CD4-positive, alpha-beta T cell treated with Interleukin-6 at 100 ng/mL for 8 hours (primary cell): ENCODE results near the gene ZC3H18.

ENCODE experiments used
- DNase-seq: peaks from one replicate; pipeline ENCODE4 v3.0.0-alpha.2; 2020; ENCODE audit warnings: mixed read lengths, low spot score

ZC3H18 gene

GRCh38 chr16:88552166-88552565, 18.0 kb upstream of the ZC3H18 start:
- no peak for DNase-seq

GRCh38 chr16:88552815-88553214, 17.4 kb upstream of the ZC3H18 start:
- no peak for DNase-seq

DNA sequence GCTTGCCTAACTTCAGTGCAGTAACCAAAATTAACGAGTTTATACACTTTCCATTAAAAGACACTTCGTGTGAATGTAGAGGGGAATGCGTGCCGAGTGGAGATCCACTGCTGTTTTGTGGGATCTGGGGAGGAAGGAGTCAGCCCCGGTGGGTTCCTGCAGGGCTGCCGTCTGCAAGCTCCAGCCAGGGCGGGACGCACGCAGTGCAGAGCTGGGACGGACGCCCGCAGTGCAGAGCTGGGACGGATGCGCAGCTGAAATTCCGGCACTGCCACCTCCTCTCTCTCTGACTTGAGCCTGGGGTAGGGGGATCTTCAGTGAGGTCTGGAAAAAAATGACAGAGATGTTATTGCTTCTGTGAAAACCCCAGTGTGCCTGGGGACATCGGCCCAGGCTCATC, 16.5 kb upstream of the ZC3H18 start:
- DNase-seq = no peak

DNA sequence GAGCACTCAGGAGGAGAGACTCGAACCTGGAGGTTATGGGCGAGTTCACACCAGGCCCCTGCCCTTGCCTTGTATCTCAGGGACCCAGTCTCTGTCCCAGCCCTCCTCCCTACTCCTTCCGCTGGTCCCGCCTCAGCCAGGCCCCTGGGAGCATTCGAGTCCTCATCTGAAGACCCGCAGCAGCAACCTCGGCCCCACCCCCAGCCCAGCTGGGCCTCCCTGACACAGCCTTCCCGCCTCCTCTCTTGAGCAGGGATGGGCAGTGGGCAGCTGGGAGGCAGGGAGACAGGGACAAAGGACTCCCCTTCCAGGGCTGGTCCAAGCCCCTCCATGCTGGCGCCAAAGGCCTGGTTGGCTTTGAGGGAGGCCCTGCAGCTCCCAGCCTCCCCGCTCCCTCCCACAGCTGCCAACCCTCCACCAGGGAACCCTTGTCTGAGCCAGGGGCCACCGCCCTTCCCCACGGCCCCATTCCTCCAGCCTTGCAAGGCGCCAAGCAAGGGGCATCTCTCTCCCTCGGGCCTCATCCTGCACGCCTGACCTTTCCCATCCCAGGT, 15.4 kb upstream of the ZC3H18 start:
- no peak for DNase-seq

GRCh38 chr16:88556294-88556988, 13.8 kb upstream of the ZC3H18 start:
- DNase-seq = no peak

GRCh38 chr16:88558457-88559442, 11.5 kb upstream of the ZC3H18 start:
- no peak for DNase-seq

DNA sequence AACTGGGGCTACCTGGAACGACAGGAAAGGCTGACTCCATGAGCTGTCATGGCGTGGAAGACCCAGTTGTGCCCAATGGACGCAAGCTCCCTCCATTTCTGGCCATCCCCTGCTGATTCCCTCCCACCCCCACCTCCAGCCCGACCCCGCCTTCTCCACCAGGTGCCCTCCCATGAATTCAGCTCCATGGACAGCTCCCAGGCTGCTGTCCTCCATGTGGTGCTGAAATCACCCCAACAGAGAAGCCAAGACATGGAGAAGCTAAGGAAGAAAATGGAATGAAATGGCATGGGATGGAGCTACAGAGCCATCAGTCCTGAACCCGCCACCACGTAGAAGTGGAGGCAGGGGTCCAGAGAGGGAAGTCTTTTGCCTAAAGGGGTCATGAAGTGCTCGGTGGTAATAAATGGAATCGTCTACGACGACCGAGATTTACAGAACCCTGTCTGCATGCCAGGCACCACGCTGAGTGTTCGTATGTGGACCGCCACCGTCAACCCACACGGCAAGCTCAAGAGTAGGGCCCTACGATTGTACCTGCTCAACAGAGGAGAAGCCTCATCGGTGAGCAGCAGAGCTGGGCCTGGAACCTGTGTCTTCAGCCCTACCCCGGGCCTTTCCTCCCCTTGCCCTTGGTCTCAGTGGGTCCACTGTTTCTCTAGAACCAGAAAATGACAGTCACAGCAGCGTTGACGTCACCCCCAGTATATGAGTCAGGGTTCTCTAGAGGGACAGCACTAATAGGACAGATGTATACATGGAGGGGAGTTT, 9.3 kb upstream of the ZC3H18 start:
- DNase-seq = no peak

DNA sequence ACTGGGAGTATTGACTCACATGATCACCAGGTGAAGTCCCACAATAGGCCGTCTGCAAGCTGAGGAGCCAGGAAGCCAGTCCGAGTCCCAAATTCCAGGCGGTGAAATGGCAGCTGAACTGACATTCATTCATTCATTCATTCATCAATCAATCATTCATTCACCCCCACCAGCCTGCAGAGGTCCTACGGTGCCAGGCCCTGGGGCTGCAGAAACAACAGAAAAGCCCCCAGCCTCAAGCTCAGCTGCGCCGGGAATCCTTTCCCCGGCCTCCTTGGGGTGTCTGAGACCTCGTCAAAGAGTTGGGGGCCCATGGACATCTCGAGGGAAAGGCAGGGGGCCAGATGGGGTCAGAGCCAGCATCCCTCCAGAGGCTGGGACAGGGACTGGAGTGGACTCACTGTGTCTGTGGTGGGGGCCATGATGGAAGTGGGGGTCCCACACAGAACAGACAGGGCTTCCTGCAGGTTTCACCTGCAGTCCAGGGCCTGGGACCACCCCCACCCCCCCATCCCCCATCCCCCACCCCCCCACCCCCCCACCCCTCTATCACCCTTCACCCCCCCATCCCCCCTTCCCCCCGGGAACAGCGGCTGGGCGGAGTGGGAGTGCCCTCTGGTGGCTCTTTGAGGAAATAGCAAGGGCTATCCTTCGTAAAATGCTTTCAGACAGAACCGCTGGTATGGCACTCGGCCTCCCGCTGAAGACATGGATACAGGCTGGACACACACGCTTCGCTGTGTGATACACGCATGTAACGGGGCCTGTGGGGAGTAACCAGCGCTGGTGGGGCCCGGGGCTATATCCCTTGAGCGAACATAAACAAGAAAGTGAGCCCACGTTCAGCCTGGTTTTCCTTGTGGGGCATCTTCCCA, 8.5 kb upstream of the ZC3H18 start:
- DNase-seq = peak; percentile 47

DNA sequence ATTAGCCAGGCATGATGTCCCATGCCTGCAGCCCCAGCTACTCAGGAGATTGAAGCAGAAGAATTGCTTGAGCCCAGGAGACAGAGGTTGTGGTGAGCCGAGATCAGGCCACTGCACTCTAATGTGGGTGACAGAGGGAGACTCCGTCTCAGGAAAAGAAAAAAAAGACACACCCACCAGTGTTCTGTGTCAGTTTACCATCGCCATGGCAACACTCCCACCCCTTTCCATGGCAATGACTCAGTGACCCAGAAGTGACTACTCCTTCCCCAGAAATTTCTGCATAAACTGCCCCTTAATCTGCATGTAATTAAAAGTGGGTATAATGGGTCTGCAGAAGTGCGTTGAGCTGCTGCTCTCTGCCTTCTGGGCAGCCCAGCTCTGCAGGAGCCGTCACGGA, 4.0 kb upstream of the ZC3H18 start:
- no peak for DNase-seq

DNA sequence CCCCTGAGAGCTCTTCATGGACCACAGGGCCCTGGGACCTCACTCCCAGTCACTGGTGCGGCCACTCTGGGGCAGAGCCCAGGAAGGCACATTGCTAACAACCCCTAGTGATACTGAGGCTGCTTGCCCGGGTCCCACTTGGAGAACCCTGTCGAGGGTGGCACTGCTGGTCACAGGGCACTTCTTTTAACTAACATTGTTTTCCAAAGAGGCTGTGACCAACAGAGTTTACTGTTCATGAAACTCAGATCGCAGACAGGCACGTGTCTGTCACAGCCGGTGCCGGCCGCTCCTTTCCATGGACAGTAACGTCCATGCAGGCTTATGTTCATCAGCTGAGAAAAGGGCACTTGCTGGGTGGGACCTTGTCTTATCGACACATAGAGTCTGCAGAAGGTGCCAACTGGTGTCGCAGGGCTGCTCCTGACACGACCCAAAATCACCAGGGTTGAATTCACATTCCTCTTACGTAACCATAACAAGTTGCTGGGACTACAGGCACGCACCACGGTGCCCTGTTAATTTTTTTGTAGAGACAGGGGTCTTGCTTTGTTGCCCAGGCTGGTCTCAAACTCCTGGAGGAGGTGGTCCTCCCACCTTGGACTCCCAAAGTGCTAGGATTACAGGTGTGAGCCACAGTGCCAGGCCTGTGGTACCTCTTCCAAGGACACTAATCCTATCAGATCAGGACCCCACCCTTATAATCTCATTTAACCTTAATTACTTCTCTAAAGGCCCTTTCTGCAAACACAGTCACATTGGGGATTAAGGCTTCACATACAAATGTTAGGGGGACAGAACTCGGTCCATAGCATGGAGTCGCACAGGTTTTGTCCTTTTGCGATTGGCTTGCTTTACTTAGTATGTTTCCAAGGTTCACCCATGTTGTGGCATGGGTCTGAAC, 1.2 kb upstream of the ZC3H18 start:
- DNase-seq = no peak

- DNase-seq = no peak
Observed at GRCh38 chr16:88569614-88569984, 604 bp upstream of the ZC3H18 start.

DNA sequence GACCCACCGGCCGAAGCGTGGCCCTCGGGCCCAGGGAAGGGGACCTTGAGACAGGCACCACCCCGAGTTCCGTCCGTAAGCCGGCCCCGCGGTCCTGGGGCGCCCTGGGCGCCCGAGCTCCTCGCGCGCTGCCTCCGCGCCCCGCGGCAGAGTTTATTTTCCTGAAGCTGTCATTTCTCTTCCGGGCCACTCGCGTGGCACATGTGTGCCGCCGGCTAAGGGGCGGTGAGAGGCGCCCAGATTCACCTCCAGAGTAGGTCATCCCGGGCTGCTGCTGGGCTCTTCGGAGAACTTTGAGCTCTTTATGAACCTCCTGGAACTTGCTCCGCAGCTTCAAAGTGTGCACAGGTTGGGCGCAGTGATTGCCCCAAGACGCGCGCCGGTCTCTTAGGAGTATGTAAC, 489 bp downstream of the ZC3H18 start:
- peak; percentile 14 for DNase-seq

GRCh38 chr16:88575251-88575650, 5.0 kb downstream of the ZC3H18 start:
- no peak for DNase-seq

- no peak for DNase-seq
Observed at GRCh38 chr16:88576307-88576706, 6.1 kb downstream of the ZC3H18 start.

DNA sequence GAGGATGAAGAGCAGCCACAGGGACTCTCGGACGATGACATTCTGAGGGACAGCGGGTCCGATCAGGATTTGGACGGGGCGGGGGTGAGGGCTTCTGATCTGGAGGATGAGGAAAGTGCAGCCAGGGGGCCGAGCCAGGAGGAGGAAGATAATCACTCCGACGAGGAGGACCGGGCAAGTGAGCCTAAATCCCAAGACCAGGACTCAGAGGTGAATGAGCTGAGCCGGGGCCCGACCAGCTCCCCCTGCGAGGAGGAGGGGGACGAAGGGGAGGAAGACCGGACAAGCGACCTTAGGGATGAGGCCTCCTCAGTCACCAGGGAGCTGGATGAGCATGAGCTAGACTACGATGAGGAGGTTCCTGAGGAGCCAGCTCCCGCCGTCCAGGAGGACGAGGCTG, 7.0 kb downstream of the ZC3H18 start:
- DNase-seq = no peak

GRCh38 chr16:88578446-88579313, 8.5 kb downstream of the ZC3H18 start:
- DNase-seq = no peak

- DNase-seq = no peak
Observed at GRCh38 chr16:88580371-88580770, 10.2 kb downstream of the ZC3H18 start.

DNA sequence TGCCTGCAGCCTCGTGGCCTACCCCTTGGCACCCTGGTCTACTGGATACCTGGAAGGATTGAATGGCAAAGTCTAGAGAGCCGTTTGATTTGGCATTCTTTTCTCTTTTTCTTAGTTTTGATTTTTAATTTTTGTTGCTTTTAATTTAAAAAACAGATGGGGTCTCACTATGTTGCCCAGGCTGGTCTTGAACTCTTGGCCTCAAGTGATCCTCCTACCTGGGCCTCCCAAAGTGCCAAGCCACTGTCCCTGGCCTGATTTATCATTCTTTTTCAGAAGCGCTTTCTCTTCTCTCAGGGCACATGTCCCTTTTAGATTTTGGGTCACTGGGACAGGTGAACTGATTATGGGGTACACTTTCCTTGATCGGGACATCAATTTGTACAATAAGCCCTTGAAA, 10.8 kb downstream of the ZC3H18 start:
- DNase-seq = no peak

- DNase-seq = no peak
Observed at GRCh38 chr16:88582912-88583575, 12.8 kb downstream of the ZC3H18 start.
